Adrenal gland (tissue), 5 donors: ENCODE measurements around the gene LPCAT3.

Experiments used
- CTCF ChIP-seq, 6 experiments: fragments of 450-650 bp in 4 of 6; fragments of 200-600 bp in 2 of 6; sonication (generic) in 1 of 6; IDR thresholded peaks; 1 replicate in 5 of 6; 2 replicates in 1 of 6; pipeline versions ENCODE4 v1.5.1 to v1.8.0; 2016 to 2021; ENCODE audit warnings: antibody characterized with exemption in 6 of 6, mild to moderate bottlenecking in 2 of 6, moderate library complexity in 1 of 6
- POLR2A ChIP-seq, 2 donors: fragments of 450-650 bp; IDR thresholded peaks; one replicate each; pipeline ENCODE4 v1.6.1; 2017; ENCODE audit warnings: antibody characterized with exemption in 2 of 2, mild to moderate bottlenecking in 2 of 2, moderate library complexity in 1 of 2
- donor health status: DM: no; HTN: no; CAD: no.

- TF ChIP-seq CTCF (IDR thresholded peaks at IDR 0.05) (no peak), POLR2A (IDR thresholded peaks at IDR 0.05) (no peak)
Observed at GRCh38 chr12:7058850-7059395, 40.6 kb upstream of the LPCAT3 start.
